Activated CD4-positive, alpha-beta T cell treated with anti-CD3 and anti-CD28 coated beads, Interleukin-2, amount 10 ng/mL, durations not matched to agents 24 days and 14 days (primary cell): Measurements from ENCODE around the gene ZNF469. TPM values are rescaled to one million over a fixed set of nuclear protein-coding genes. Genes with fewer than 3 reads are reported as not detected.

Source experiments
- DNase-seq: peaks from one replicate; pipeline ENCODE4 v3.0.0; 2022
- H3K27ac Mint-ChIP-seq: one replicate; pipeline ENCODE4 v1.8.0; 2022; ENCODE audit warnings: mild to moderate bottlenecking, mixed read lengths
- H3K27me3 Mint-ChIP-seq: one replicate; pipeline ENCODE4 v1.8.0; 2022; ENCODE audit warnings: mixed read lengths
- H3K36me3 Mint-ChIP-seq: one replicate; pipeline ENCODE4 v1.8.0; 2022; ENCODE audit warnings: low read depth, mild to moderate bottlenecking, mixed read lengths
- H3K4me1 Mint-ChIP-seq: one replicate; pipeline ENCODE4 v1.8.0; 2021; ENCODE audit warnings: mixed read lengths
- H3K4me3 Mint-ChIP-seq: one replicate; pipeline ENCODE4 v1.8.0; 2022; ENCODE audit warnings: mild to moderate bottlenecking, moderate library complexity, mixed read lengths
- H3K9me3 Mint-ChIP-seq: one replicate; pipeline ENCODE4 v1.8.0; 2021; ENCODE audit warnings: mixed read lengths
- intact Hi-C: fragments of 100-400 bp; cut with micrococcal nuclease; formaldehyde crosslinking; loops from one replicate; pipeline ENCODE4 v1.15.1; 2023
- total RNA-seq: library from RNA; stranded (reverse); gene quantifications from 2 replicates; pipeline ENCODE4 v1.2.3, GENCODE V29; 2022

ZNF469 gene
- total RNA-seq, 1 donor from 2014 or later: 0.63 TPM

DNA sequence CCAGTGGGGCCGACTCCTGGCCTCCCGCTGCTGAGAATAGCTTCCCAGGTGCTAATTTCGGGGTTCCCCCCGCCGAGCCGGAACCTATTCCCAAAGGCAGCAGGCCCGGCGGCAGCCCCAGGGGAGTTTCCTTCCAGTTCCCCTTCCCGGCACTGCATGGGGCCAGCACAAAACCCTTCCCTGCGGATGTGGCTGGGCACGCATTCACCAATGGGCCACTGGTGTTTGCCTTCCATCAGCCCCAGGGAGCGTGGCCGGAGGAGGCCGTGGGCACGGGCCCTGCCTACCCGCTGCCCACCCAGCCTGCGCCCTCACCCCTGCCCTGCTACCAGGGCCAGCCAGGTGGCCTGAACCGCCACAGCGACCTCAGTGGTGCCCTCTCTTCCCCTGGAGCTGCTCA, 45.4 kb downstream of the ZNF469 start:
- Mint-ChIP-seq H3K27me3 (peaks cover 20% of the 10 kb centered on the region), H3K27ac (no peak overlapping the region), H3K4me1 (peaks cover 2% of the 10 kb centered on the region), H3K36me3 (no peaks in the 10 kb centered on the region), H3K4me3 (no peak overlapping the region), H3K9me3 (no peaks in the 10 kb centered on the region)
- intact Hi-C loops: no loop called here
- DNase-seq: no peak

DNA sequence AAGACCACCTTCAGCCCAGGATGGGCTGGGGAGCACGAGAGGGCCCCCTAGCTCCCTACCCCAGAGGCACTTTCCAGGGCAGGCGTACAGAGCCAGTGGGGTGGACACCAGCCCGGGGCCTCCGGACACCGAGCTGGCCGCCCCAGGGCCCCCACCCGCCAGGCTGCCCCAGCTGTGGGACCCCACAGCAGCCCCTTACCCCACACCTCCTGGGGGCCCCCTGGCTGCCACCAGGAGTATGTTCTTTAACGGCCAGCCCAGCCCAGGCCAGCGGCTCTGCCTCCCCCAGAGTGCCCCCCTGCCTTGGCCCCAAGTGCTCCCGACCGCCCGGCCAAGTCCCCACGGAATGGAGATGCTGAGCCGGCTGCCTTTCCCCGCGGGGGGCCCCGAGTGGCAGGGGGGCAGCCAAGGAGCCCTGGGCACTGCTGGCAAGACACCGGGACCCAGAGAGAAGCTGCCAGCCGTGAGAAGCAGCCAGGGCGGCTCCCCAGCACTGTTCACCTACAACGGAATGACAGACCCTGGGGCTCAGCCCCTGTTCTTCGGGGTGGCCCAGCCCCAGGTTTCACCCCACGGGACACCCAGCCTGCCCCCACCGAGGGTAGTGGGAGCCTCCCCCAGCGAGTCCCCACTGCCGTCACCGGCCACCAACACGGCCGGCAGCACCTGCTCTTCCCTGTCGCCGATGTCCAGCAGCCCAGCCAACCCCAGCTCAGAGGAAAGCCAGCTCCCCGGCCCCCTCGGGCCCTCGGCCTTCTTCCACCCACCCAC, 46.0 kb downstream of the ZNF469 start:
- H3K4me1 Mint-ChIP-seq: peaks cover 2% of the 10 kb centered on the region
- H3K36me3 Mint-ChIP-seq: no peaks in the 10 kb centered on the region
- intact Hi-C loops: no loop called here
- H3K27me3 Mint-ChIP-seq: peaks cover 20% of the 10 kb centered on the region
- no peak overlapping the region for H3K27ac Mint-ChIP-seq
- no peak for DNase-seq
- H3K9me3 Mint-ChIP-seq: no peaks in the 10 kb centered on the region
- H3K4me3 Mint-ChIP-seq: no peak overlapping the region

DNA sequence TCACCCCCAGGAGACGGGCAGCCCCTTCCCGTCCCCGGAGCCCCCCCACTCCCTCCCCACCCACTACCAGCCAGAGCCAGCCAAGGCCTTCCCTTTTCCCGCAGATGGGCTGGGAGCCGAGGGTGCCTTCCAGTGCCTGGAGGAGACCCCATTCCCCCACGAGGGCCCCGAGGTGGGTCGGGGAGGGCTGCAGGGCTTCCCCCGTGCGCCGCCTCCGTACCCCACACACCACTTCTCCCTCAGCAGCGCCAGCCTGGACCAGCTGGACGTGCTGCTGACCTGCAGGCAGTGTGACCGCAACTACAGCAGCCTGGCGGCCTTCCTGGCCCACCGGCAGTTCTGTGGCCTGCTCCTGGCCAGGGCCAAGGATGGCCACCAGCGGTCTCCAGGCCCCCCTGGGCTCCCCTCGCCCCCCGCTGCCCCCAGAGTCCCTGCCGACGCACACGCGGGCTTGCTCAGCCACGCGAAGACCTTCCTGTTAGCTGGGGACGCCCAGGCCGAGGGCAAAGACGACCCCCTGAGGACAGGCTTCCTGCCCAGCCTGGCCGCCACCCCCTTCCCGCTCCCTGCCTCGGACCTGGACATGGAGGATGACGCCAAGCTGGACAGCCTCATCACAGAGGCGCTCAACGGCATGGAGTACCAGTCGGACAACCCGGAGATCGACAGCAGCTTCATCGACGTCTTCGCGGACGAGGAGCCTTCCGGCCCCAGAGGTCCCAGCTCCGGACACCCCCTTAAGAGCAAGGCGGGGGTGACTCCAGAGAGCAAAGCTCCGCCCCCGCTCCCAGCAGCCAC, 46.8 kb downstream of the ZNF469 start:
- peaks cover 2% of the 10 kb centered on the region for H3K4me1 Mint-ChIP-seq
- intact Hi-C loops: loop anchor here (10.0 kb wide), 1 partner anchor 655 kb away; no protein-coding TSS in a partner anchor
- peak overlapping the region; percentile 25 for H3K27ac Mint-ChIP-seq
- H3K27me3 Mint-ChIP-seq: peaks cover 15% of the 10 kb centered on the region
- no peak for DNase-seq
- no peaks in the 10 kb centered on the region for H3K9me3 Mint-ChIP-seq
- peak overlapping the region; percentile 68 for H3K4me3 Mint-ChIP-seq
- no peaks in the 10 kb centered on the region for H3K36me3 Mint-ChIP-seq

- no peak for DNase-seq
- intact Hi-C loops: loop anchor here (10.0 kb wide), 1 partner anchor 655 kb away; no protein-coding TSS in a partner anchor
- Mint-ChIP-seq H3K4me3 (peak overlapping the region; percentile 68), H3K4me1 (peaks cover 2% of the 10 kb centered on the region), H3K36me3 (no peaks in the 10 kb centered on the region), H3K27me3 (peaks cover 12% of the 10 kb centered on the region), H3K9me3 (no peaks in the 10 kb centered on the region), H3K27ac (no peak overlapping the region)
Measured at GRCh38 chr16:88430185-88430523, 47.4 kb downstream of the ZNF469 start.

DNA sequence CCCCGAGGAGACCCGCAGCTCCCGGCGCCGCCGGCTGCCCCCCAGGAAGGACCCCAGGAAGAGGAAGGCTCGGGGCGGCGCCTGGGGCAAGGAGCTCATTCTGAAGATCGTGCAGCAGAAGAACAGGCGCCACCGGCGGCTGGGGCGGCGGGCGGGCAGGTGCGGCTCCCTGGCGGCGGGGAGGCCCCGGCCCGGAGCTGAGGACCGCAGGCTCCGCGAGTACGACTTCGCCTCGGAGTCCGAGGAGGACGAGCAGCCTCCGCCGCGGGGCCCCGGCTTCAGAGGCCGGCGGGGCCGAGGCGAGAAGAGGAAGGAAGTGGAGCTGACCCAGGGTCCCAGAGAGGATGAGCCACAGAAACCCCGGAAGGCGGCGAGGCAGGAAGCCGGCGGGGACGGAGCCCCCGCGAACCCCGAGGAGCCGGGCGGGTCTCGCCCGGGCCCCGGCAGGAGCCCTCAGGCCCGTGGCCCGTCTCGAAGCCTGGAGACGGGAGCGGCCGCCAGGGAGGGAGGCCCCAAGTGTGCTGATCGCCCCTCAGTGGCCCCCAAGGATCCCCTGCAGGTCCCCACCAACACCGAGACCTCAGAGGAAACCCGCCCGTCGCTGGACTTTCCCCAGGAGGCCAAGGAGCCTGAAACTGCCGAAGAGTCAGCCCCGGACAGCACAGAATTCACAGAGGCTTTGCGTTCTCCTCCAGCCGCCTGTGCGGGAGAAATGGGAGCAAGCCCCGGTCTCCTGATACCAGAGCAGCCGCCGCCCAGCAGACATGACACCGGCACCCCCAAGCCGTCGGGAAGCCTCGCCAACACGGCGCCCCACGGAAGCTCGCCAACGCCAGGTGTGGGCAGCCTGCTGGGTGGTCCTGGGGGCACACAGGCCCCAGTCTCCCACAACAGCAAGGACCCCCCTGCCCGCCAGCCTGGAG, 48.0 kb downstream of the ZNF469 start:
- intact Hi-C loops: loop anchor here (10.0 kb wide), 1 partner anchor 656 kb away; no protein-coding TSS in a partner anchor
- DNase-seq: peak; percentile 82
- H3K4me1 Mint-ChIP-seq: peaks cover 2% of the 10 kb centered on the region
- H3K27me3 Mint-ChIP-seq: peaks cover 10% of the 10 kb centered on the region
- H3K27ac Mint-ChIP-seq: no peak overlapping the region
- no peaks in the 10 kb centered on the region for H3K36me3 Mint-ChIP-seq
- H3K4me3 Mint-ChIP-seq: peak overlapping the region; percentile 68
- no peaks in the 10 kb centered on the region for H3K9me3 Mint-ChIP-seq

- no peaks in the 10 kb centered on the region for H3K36me3 Mint-ChIP-seq
- intact Hi-C loops: loop anchor here (10.0 kb wide), 1 partner anchor 657 kb away; no protein-coding TSS in a partner anchor
- no peaks in the 10 kb centered on the region for H3K9me3 Mint-ChIP-seq
- peak overlapping the region; percentile 20 for H3K27ac Mint-ChIP-seq
- peaks cover 2% of the 10 kb centered on the region for H3K4me1 Mint-ChIP-seq
- H3K4me3 Mint-ChIP-seq: peak overlapping the region; percentile 17
- H3K27me3 Mint-ChIP-seq: peaks cover 10% of the 10 kb centered on the region
- DNase-seq: no peak
Measured at GRCh38 chr16:88431651-88432050, 48.9 kb downstream of the ZNF469 start.

- H3K36me3 Mint-ChIP-seq: no peaks in the 10 kb centered on the region
- intact Hi-C loops: loop anchor here (10.0 kb wide), 1 partner anchor 657 kb away; no protein-coding TSS in a partner anchor
- no peak for DNase-seq
- no peak overlapping the region for H3K27ac Mint-ChIP-seq
- H3K4me1 Mint-ChIP-seq: peaks cover 2% of the 10 kb centered on the region
- no peaks in the 10 kb centered on the region for H3K9me3 Mint-ChIP-seq
- H3K27me3 Mint-ChIP-seq: peaks cover 10% of the 10 kb centered on the region
- no peak overlapping the region for H3K4me3 Mint-ChIP-seq
Measured at GRCh38 chr16:88432174-88432573, 49.4 kb downstream of the ZNF469 start.

Other genes with a start within 250 kb of the ZNF469 start
- gene ZFPM1, start 70.3 kb downstream of the ZNF469 start, total RNA-seq: 17.9 and 19.3 TPM in 2 replicates
- gene ZC3H18, start 187.4 kb downstream of the ZNF469 start, total RNA-seq: 106 and 118 TPM in 2 replicates